Measurements from ENCODE around the gene CYP2W1. TPM values are rescaled to one million over a fixed set of nuclear protein-coding genes. Genes with fewer than 3 reads are reported as not detected.

CYP2W1 gene
- total and polyA plus RNA-seq, 10 of the 15 experiments (the other 5 are each of a cell fraction or from before 2014, with no cell fraction given), result not detected

DNA sequence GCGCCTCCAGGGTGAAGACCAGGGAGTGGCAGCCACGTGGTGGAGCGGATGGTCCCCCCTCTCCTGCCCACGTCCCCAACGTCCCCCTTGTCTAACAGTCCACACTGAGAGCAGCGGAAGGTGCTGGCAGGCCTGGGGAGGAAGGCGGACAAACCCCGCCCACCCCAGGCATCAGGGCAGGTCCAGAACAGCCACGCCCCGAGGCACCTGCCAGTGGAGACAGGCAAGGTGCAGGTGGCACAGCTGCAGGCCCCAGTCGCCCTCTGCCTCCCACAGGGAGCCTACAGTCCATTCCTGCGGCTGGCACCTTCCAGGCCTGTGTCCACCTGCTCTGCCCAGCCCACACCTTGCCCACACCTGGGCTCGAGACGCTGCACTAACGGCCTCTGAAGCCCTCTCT, 24.9 kb downstream of the CYP2W1 start:
- H4K20me1 ChIP-seq (ENCODE audit: control insufficient read depth, insufficient read depth), result no peaks in the 10 kb centered on the region

More for the DNA sequence above, 24.9 kb downstream of the CYP2W1 start:
- BruUV-seq (replicated peaks), result no TSS peak
- DNase-seq (ENCODE audit: low read depth, low spot score), result no peak
- FAIRE-seq, result no peak
- RAD21 ChIA-PET (ENCODE audit: unreplicated experiment), result no interaction called here
- peaks cover 4 to 17% of the 10 kb centered on the region in 2 experiments; a peak in 3 of 4 replicates for H3K36me3 ChIP-seq (ENCODE audit: control insufficient read depth in 2 of 2, insufficient read depth in 2 of 2, low read length in 1 of 2)
- H3K4me1 ChIP-seq (ENCODE audit: control insufficient read depth, insufficient read depth, low read length), result peaks cover 7% of the 10 kb centered on the region; the same call in 1 of the 2 replicates
- CTCF ChIA-PET, result no interaction called here
- H3K9me3 ChIP-seq (replicated peaks; ENCODE audit: control insufficient read depth, insufficient read depth, low read length), result no peaks in the 10 kb centered on the region
- no peaks in the 10 kb centered on the region for H3K27me3 ChIP-seq (replicated peaks in 1 of 2; ENCODE audit: control insufficient read depth in 2 of 2, insufficient read depth in 2 of 2, low read length in 1 of 2)
- 63% methylated on average over 15 of the region's 15 CpGs for WGBS (ENCODE audit: insufficient coverage, insufficient replicate concordance, low lambda C conversion rate, missing lambda C conversion rate)
- TF ChIP-seq NR2F1 (conservative IDR thresholded peaks at IDR 0.05), result no peak
- TF ChIP-seq, protein P1, sequence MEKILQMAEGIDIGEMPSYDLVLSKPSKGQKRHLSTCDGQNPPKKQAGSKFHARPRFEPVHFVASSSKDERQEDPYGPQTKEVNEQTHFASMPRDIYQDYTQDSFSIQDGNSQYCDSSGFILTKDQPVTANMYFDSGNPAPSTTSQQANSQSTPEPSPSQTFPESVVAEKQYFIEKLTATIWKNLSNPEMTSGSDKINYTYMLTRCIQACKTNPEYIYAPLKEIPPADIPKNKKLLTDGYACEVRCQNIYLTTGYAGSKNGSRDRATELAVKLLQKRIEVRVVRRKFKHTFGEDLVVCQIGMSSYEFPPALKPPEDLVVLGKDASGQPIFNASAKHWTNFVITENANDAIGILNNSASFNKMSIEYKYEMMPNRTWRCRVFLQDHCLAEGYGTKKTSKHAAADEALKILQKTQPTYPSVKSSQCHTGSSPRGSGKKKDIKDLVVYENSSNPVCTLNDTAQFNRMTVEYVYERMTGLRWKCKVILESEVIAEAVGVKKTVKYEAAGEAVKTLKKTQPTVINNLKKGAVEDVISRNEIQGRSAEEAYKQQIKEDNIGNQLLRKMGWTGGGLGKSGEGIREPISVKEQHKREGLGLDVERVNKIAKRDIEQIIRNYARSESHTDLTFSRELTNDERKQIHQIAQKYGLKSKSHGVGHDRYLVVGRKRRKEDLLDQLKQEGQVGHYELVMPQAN (conservative IDR thresholded peaks at IDR 0.05), result no peak
- TF ChIP-seq, protein P2, sequence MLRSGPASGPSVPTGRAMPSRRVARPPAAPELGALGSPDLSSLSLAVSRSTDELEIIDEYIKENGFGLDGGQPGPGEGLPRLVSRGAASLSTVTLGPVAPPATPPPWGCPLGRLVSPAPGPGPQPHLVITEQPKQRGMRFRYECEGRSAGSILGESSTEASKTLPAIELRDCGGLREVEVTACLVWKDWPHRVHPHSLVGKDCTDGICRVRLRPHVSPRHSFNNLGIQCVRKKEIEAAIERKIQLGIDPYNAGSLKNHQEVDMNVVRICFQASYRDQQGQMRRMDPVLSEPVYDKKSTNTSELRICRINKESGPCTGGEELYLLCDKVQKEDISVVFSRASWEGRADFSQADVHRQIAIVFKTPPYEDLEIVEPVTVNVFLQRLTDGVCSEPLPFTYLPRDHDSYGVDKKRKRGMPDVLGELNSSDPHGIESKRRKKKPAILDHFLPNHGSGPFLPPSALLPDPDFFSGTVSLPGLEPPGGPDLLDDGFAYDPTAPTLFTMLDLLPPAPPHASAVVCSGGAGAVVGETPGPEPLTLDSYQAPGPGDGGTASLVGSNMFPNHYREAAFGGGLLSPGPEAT (IDR thresholded peaks at IDR 0.05; ENCODE audit: low read depth), result no peak
- no peak for TF ChIP-seq SREBF1 (IDR thresholded peaks at IDR 0.05; ENCODE audit: low read length)
- TF ChIP-seq CBX3 (IDR thresholded peaks at IDR 0.05; ENCODE audit: borderline replicate concordance, low read depth), result no peak
- TF ChIP-seq, protein P3, sequence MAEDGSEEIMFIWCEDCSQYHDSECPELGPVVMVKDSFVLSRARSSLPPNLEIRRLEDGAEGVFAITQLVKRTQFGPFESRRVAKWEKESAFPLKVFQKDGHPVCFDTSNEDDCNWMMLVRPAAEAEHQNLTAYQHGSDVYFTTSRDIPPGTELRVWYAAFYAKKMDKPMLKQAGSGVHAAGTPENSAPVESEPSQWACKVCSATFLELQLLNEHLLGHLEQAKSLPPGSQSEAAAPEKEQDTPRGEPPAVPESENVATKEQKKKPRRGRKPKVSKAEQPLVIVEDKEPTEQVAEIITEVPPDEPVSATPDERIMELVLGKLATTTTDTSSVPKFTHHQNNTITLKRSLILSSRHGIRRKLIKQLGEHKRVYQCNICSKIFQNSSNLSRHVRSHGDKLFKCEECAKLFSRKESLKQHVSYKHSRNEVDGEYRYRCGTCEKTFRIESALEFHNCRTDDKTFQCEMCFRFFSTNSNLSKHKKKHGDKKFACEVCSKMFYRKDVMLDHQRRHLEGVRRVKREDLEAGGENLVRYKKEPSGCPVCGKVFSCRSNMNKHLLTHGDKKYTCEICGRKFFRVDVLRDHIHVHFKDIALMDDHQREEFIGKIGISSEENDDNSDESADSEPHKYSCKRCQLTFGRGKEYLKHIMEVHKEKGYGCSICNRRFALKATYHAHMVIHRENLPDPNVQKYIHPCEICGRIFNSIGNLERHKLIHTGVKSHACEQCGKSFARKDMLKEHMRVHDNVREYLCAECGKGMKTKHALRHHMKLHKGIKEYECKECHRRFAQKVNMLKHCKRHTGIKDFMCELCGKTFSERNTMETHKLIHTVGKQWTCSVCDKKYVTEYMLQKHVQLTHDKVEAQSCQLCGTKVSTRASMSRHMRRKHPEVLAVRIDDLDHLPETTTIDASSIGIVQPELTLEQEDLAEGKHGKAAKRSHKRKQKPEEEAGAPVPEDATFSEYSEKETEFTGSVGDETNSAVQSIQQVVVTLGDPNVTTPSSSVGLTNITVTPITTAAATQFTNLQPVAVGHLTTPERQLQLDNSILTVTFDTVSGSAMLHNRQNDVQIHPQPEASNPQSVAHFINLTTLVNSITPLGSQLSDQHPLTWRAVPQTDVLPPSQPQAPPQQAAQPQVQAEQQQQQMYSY (CRISPR knock-in tag; IDR thresholded peaks at IDR 0.05), result no peak
- TF ChIP-seq NR2C1 (IDR thresholded peaks at IDR 0.05), result no peak
- TF ChIP-seq RUNX3 (IDR thresholded peaks at IDR 0.05; ENCODE audit: low read length), result no peak
- no peak for TF ChIP-seq IRF4 (IDR thresholded peaks at IDR 0.05; ENCODE audit: low read depth, low read length)
- TF ChIP-seq DPF2 (IDR thresholded peaks at IDR 0.05), result no peak
- no peak for TF ChIP-seq ZNF217 (IDR thresholded peaks at IDR 0.05)
- no peak for TF ChIP-seq CHD2 (IDR thresholded peaks at IDR 0.05; ENCODE audit: borderline replicate concordance, low read depth, low read length)
- TF ChIP-seq MEF2B (IDR thresholded peaks at IDR 0.05; ENCODE audit: partially characterized antibody, poor library complexity, severe bottlenecking), result no peak
- no peak for TF ChIP-seq SREBF2 (IDR thresholded peaks at IDR 0.05; ENCODE audit: low read length)
- TF ChIP-seq CHD4 (IDR thresholded peaks at IDR 0.05), result no peak
- no peak for TF ChIP-seq PAX8 (IDR thresholded peaks at IDR 0.05)
- TF ChIP-seq, protein P4, sequence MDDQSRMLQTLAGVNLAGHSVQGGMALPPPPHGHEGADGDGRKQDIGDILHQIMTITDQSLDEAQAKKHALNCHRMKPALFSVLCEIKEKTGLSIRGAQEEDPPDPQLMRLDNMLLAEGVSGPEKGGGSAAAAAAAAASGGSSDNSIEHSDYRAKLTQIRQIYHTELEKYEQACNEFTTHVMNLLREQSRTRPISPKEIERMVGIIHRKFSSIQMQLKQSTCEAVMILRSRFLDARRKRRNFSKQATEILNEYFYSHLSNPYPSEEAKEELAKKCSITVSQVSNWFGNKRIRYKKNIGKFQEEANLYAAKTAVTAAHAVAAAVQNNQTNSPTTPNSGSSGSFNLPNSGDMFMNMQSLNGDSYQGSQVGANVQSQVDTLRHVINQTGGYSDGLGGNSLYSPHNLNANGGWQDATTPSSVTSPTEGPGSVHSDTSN (IDR thresholded peaks at IDR 0.05; ENCODE audit: insufficient replicate concordance, low read depth, low read length), result no peak
- no peak for TF ChIP-seq SIX5 (IDR thresholded peaks at IDR 0.05; ENCODE audit: low read depth, low read length, severe bottlenecking)
- TF ChIP-seq ZNF274 (IDR thresholded peaks at IDR 0.05; ENCODE audit: insufficient read depth, insufficient read length), result no peak
- intact Hi-C loops (cut with micrococcal nuclease; ENCODE audit: unreplicated experiment), result no loop called here
- no peak overlapping the region for H3K4me3 ChIP-seq
- H3K27ac ChIP-seq (ENCODE audit: control insufficient read depth, insufficient read depth), result no peak overlapping the region
- peaks cover under 1% of the 10 kb centered on the region; the same call in 1 of the 2 replicates for H3K79me2 ChIP-seq (ENCODE audit: control insufficient read depth, insufficient read depth, low read length)
- H2AFZ ChIP-seq (ENCODE audit: control insufficient read depth, low read depth, low read length), result no peak overlapping the region
- no peak overlapping the region for H3K9ac ChIP-seq (ENCODE audit: control insufficient read depth, insufficient read depth, low read length)
- in situ Hi-C loops (cut with MboI), result no loop called here
- ATAC-seq, result no peak
- SMC1A ChIA-PET (ENCODE audit: uncharacterized antibody, unreplicated experiment), result no interaction called here
- H3K4me2 ChIP-seq (ENCODE audit: control insufficient read depth, insufficient read depth), result no peak overlapping the region
- POLR2A ChIA-PET, result no interaction called here
